HepG2 (cell line): ENCODE measurements around the gene EGR2. TPM values are rescaled to one million over a fixed set of nuclear protein-coding genes. Genes with fewer than 3 reads are reported as not detected.

ENCODE experiments used
- CAMTA2 ChIP-seq: sonication (generic); formaldehyde crosslinking; IDR thresholded peaks from 2 replicates; pipeline ENCODE4 v1.4.0; 2020; ENCODE audit warnings: mild to moderate bottlenecking, missing genetic modification reagents, borderline replicate concordance
- EED ChIP-seq: sonication (generic); formaldehyde crosslinking; IDR thresholded peaks from 2 replicates; pipeline ENCODE4 v1.5.0; 2020; ENCODE audit warnings: mild to moderate bottlenecking, missing genetic modification reagents
- KLF9 ChIP-seq: IDR thresholded peaks from 2 replicates; pipeline ENCODE4 v1.6.1; 2016; ENCODE audit warnings: low read depth
- MZF1 ChIP-seq: sonication (generic); formaldehyde crosslinking; IDR thresholded peaks from 2 replicates; pipeline ENCODE4 v1.8.1; 2023; ENCODE audit warnings: mild to moderate bottlenecking, missing genetic modification reagents, borderline replicate concordance
- NCOA1 ChIP-seq: sonication (generic); formaldehyde crosslinking; IDR thresholded peaks from 2 replicates; pipeline ENCODE4 v1.9.0; 2021; ENCODE audit warnings: missing genetic modification reagents
- NR1H2 ChIP-seq: sonication (generic); formaldehyde crosslinking; IDR thresholded peaks from 2 replicates; pipeline ENCODE4 v1.8.1; 2022; ENCODE audit warnings: low read depth, missing genetic modification reagents, borderline replicate concordance
- NRL ChIP-seq: sonication (generic); formaldehyde crosslinking; IDR thresholded peaks from 2 replicates; pipeline ENCODE4 v1.5.0; 2020; ENCODE audit warnings: missing genetic modification reagents, mild to moderate bottlenecking, moderate library complexity, borderline replicate concordance
- PHF20 ChIP-seq: sonication (generic); formaldehyde crosslinking; IDR thresholded peaks from 2 replicates; pipeline ENCODE4 v1.5.0; 2020; ENCODE audit warnings: mild to moderate bottlenecking, missing genetic modification reagents
- RFXAP ChIP-seq: sonication (generic); formaldehyde crosslinking; IDR thresholded peaks from 2 replicates; pipeline ENCODE4 v1.4.0; 2020; ENCODE audit warnings: missing genetic modification reagents, borderline replicate concordance
- SALL2 ChIP-seq: sonication (generic); formaldehyde crosslinking; IDR thresholded peaks from 2 replicates; pipeline ENCODE4 v1.8.1; 2023; ENCODE audit warnings: mild to moderate bottlenecking, missing genetic modification reagents, inconsistent platforms
- SMARCC2 ChIP-seq: fragments of 450-650 bp; IDR thresholded peaks from 2 replicates; pipeline ENCODE4 v1.6.1; 2017; ENCODE audit warnings: antibody characterized with exemption, mild to moderate bottlenecking
- SP4 ChIP-seq: sonication (generic); formaldehyde crosslinking; IDR thresholded peaks from 2 replicates; pipeline ENCODE4 v1.8.1; 2023; ENCODE audit warnings: mild to moderate bottlenecking, missing genetic modification reagents
- ZFY ChIP-seq: sonication (generic); formaldehyde crosslinking; IDR thresholded peaks from 2 replicates; pipeline ENCODE4 v1.4.0; 2020; ENCODE audit warnings: missing genetic modification reagents
- ZNF317 ChIP-seq: sonication (generic); formaldehyde crosslinking; IDR thresholded peaks from 2 replicates; pipeline ENCODE4 v1.5.0; 2020; ENCODE audit warnings: mild to moderate bottlenecking, missing genetic modification reagents
- ZNF331 ChIP-seq: sonication (generic); formaldehyde crosslinking; IDR thresholded peaks from 2 replicates; pipeline ENCODE4 v1.4.0; 2020; ENCODE audit warnings: missing genetic modification reagents
- ZNF567 ChIP-seq: sonication (generic); formaldehyde crosslinking; IDR thresholded peaks from 2 replicates; pipeline ENCODE4 v1.8.1; 2023; ENCODE audit warnings: mild to moderate bottlenecking, missing genetic modification reagents, borderline replicate concordance
- ZNF709 ChIP-seq: sonication (generic); formaldehyde crosslinking; IDR thresholded peaks from 2 replicates; pipeline ENCODE4 v1.5.0; 2020; ENCODE audit warnings: mild to moderate bottlenecking, missing genetic modification reagents
- ZSCAN30 ChIP-seq: sonication (generic); formaldehyde crosslinking; IDR thresholded peaks from 2 replicates; pipeline ENCODE4 v1.5.0; 2020; ENCODE audit warnings: mild to moderate bottlenecking, missing genetic modification reagents
- polyA plus RNA-seq, 8 experiments: library from polyadenylated mRNA; depleted of rRNA in 3 of 8; stranded (reverse) in 7 of 8; unstranded in 1 of 8; fragments of >200 nt; fragmentation: Illumina TruSeq in 4 of 8; extraction: Trizol in 4 of 8; gene quantifications; 2 replicates each; pipeline versions ENCODE4 v1.2.1 to v1.2.3, GENCODE V29; 2011 to 2016; ENCODE audit warnings: low read depth in 4 of 8, missing spikeins in 1 of 8, mixed read lengths in 1 of 8; ENCODE audit not compliant: insufficient read depth in 1 of 8
- total RNA-seq, 5 experiments: library from RNA; depleted of rRNA; stranded (reverse); fragments of >200 nt; fragmentation: Illumina TruSeq; extraction: Trizol; gene quantifications; 2 replicates each; pipeline ENCODE4 v1.2.3, GENCODE V29; 2016; ENCODE audit warnings: low read depth in 1 of 5
- TF ChIP-seq, protein P1 (sequence below): sonication (generic); formaldehyde crosslinking; IDR thresholded peaks from 2 replicates; pipeline ENCODE4 v1.9.0; 2021; ENCODE audit warnings: missing genetic modification reagents, borderline replicate concordance
- TF ChIP-seq, protein P2 (sequence below): sonication (generic); formaldehyde crosslinking; IDR thresholded peaks from 2 replicates; pipeline ENCODE4 v1.4.0; 2020; ENCODE audit warnings: missing genetic modification reagents
- TF ChIP-seq, protein P3 (sequence below): sonication (generic); formaldehyde crosslinking; IDR thresholded peaks from 2 replicates; pipeline ENCODE4 v1.4.0; 2020; ENCODE audit warnings: missing genetic modification reagents, mild to moderate bottlenecking, borderline replicate concordance
- TF ChIP-seq, protein P4 (sequence below): IDR thresholded peaks from 2 replicates; pipeline ENCODE4 v1.6.1; 2012; ENCODE audit warnings: inconsistent platforms
- TF ChIP-seq, protein P5 (sequence below): sonication (generic); formaldehyde crosslinking; IDR thresholded peaks from 2 replicates; pipeline ENCODE4 v1.5.1; 2020; ENCODE audit warnings: missing genetic modification reagents, mild to moderate bottlenecking, borderline replicate concordance

Gene EGR2
- total and polyA plus RNA-seq, 2 of the 13 experiments (the other 11 are each of a cell fraction or from before 2014, with no cell fraction given) = 0.11 to 0.15 TPM

DNA sequence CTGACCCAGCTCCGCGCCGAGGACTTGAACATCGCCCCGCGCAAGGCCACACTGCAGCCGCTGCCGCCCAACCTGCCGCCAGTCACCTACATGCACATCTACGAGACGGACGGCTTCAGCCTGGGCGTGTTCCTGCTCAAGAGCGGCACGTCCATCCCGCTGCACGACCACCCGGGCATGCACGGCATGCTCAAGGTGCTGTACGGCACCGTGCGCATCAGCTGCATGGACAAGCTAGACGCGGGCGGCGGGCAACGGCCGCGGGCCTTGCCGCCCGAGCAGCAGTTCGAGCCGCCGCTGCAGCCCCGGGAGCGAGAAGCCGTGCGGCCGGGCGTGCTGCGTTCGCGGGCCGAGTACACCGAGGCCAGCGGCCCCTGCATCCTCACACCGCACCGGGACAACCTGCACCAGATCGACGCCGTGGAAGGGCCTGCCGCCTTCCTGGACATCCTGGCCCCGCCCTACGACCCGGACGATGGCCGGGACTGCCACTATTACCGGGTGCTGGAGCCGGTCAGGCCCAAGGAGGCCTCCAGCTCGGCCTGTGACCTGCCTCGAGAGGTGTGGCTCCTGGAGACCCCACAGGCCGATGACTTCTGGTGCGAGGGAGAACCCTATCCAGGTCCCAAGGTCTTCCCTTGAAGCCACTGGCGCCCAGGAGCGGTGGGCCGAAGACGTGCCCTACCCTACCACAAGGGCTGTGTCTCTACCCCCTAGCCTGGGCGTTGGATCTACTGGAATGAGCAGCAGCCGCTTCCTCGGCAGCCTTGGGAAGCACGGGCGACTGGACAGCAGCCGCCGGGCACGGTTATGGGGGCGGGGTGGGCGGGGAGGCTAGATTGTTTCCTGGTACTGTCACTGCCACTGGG, 10.7 kb downstream of the EGR2 start (continued):
- TF ChIP-seq, protein P1, sequence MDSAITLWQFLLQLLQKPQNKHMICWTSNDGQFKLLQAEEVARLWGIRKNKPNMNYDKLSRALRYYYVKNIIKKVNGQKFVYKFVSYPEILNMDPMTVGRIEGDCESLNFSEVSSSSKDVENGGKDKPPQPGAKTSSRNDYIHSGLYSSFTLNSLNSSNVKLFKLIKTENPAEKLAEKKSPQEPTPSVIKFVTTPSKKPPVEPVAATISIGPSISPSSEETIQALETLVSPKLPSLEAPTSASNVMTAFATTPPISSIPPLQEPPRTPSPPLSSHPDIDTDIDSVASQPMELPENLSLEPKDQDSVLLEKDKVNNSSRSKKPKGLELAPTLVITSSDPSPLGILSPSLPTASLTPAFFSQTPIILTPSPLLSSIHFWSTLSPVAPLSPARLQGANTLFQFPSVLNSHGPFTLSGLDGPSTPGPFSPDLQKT (CRISPR knock-in tag) = no peak
- TF ChIP-seq SMARCC2 = no peak
- TF ChIP-seq ZSCAN30 = no peak
- peak; percentile 74 for TF ChIP-seq ZFY
- TF ChIP-seq, protein P2, sequence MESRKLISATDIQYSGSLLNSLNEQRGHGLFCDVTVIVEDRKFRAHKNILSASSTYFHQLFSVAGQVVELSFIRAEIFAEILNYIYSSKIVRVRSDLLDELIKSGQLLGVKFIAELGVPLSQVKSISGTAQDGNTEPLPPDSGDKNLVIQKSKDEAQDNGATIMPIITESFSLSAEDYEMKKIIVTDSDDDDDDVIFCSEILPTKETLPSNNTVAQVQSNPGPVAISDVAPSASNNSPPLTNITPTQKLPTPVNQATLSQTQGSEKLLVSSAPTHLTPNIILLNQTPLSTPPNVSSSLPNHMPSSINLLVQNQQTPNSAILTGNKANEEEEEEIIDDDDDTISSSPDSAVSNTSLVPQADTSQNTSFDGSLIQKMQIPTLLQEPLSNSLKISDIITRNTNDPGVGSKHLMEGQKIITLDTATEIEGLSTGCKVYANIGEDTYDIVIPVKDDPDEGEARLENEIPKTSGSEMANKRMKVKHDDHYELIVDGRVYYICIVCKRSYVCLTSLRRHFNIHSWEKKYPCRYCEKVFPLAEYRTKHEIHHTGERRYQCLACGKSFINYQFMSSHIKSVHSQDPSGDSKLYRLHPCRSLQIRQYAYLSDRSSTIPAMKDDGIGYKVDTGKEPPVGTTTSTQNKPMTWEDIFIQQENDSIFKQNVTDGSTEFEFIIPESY (CRISPR knock-in tag) = no peak
- TF ChIP-seq, protein P3, sequence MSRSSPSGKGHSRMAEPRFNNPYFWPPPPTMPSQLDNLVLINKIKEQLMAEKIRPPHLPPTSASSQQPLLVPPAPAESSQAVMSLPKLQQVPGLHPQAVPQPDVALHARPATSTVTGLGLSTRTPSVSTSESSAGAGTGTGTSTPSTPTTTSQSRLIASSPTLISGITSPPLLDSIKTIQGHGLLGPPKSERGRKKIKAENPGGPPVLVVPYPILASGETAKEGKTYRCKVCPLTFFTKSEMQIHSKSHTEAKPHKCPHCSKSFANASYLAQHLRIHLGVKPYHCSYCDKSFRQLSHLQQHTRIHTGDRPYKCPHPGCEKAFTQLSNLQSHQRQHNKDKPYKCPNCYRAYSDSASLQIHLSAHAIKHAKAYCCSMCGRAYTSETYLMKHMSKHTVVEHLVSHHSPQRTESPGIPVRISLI (CRISPR knock-in tag) = no peak
- TF ChIP-seq NCOA1 = no peak
- TF ChIP-seq SP4 (CRISPR knock-in tag) = peak; percentile 13; the same call in 1 of the 2 replicates
- no peak; the same call in 1 of the 2 replicates for TF ChIP-seq PHF20 (CRISPR knock-in tag)
- TF ChIP-seq, protein P4, sequence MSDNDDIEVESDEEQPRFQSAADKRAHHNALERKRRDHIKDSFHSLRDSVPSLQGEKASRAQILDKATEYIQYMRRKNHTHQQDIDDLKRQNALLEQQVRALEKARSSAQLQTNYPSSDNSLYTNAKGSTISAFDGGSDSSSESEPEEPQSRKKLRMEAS = no peak; the same call in 1 of the 2 replicates
- 0 out of 2 replicates have a peak, but pooled peaks have one; percentile 40 for TF ChIP-seq EED (CRISPR knock-in tag)
- no peak for TF ChIP-seq KLF9
- TF ChIP-seq ZNF709 (CRISPR knock-in tag) = no peak
- no peak for TF ChIP-seq MZF1 (CRISPR knock-in tag)
- TF ChIP-seq CAMTA2 (CRISPR knock-in tag) = no peak
- 0 out of 2 replicates have a peak, but pooled peaks have one; percentile 3 for TF ChIP-seq ZNF317 (CRISPR knock-in tag)
- no peak for TF ChIP-seq ZNF567 (CRISPR knock-in tag)
- TF ChIP-seq SALL2 = peak; percentile 59
- no peak for TF ChIP-seq ZNF331 (CRISPR knock-in tag)
- TF ChIP-seq, protein P5, sequence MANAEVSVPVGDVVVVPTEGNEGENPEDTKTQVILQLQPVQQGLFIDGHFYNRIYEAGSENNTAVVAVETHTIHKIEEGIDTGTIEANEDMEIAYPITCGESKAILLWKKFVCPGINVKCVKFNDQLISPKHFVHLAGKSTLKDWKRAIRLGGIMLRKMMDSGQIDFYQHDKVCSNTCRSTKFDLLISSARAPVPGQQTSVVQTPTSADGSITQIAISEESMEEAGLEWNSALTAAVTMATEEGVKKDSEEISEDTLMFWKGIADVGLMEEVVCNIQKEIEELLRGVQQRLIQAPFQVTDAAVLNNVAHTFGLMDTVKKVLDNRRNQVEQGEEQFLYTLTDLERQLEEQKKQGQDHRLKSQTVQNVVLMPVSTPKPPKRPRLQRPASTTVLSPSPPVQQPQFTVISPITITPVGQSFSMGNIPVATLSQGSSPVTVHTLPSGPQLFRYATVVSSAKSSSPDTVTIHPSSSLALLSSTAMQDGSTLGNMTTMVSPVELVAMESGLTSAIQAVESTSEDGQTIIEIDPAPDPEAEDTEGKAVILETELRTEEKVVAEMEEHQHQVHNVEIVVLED (CRISPR knock-in tag) = 0 out of 2 replicates have a peak, but pooled peaks have one; percentile 21
- 0 out of 2 replicates have a peak, but pooled peaks have one; percentile 54 for TF ChIP-seq RFXAP
- 0 out of 2 replicates have a peak, but pooled peaks have one; percentile 37 for TF ChIP-seq NRL (CRISPR knock-in tag)
- TF ChIP-seq NR1H2 (CRISPR knock-in tag) = no peak
